NT2/D1 (cell line): ENCODE results near the gene XG.

Experiments used
- YY1 ChIP-seq: IDR thresholded peaks from 2 replicates; pipeline ENCODE4 v1.6.1; 2011; ENCODE audit not compliant: insufficient read length, insufficient read depth
- ZNF274 ChIP-seq: IDR thresholded peaks from 2 replicates; pipeline ENCODE4 v1.6.1; 2011; ENCODE audit warnings: mild to moderate bottlenecking, low read depth, low read length

GRCh38 chrX:2732649-2733048, 19.2 kb upstream of the XG start:
- no peak for TF ChIP-seq ZNF274
- TF ChIP-seq YY1: no peak
